SH-SY5Y (cell line): ENCODE measurements around the gene PPDPF.

ENCODE experiments used
- GATA2 ChIP-seq: IDR thresholded peaks from 2 replicates; pipeline ENCODE4 v1.6.1; 2011; ENCODE audit warnings: mild to moderate bottlenecking, low read depth, low read length
- GATA3 ChIP-seq: IDR thresholded peaks from 2 replicates; pipeline ENCODE4 v1.6.1; 2011; ENCODE audit warnings: low read depth, mild to moderate bottlenecking, low read length, moderate library complexity

The PPDPF gene

GRCh38 chr20:63568170-63568981, 47.8 kb downstream of the PPDPF start:
- no peak for TF ChIP-seq GATA3
- no peak for TF ChIP-seq GATA2

GRCh38 chr20:63568986-63569949, 48.7 kb downstream of the PPDPF start:
- no peak for TF ChIP-seq GATA2
- TF ChIP-seq GATA3 = no peak

GRCh38 chr20:63570281-63571086, 49.9 kb downstream of the PPDPF start:
- TF ChIP-seq GATA2 = no peak
- TF ChIP-seq GATA3 = no peak
